HepG2 (cell line): ENCODE data around the gene ZDHHC14.

Experiments
- ATF3 ChIP-seq: sonication (generic); formaldehyde crosslinking; IDR thresholded peaks from 2 replicates; pipeline ENCODE4 v1.4.0; 2020; ENCODE audit warnings: missing genetic modification reagents
- ETV5 ChIP-seq: IDR thresholded peaks from 2 replicates; pipeline ENCODE4 v1.6.1; 2018; ENCODE audit warnings: missing biosample characterization, missing genetic modification reagents, inconsistent platforms, borderline replicate concordance
- KAT2B ChIP-seq: fragments of 150-350 bp; IDR thresholded peaks from 2 replicates; pipeline ENCODE4 v1.6.1; 2014; ENCODE audit warnings: low read depth, low read length, borderline replicate concordance
- NFE2L2 ChIP-seq: fragments of 150-350 bp; IDR thresholded peaks from 2 replicates; pipeline ENCODE4 v1.6.1; 2014; ENCODE audit warnings: low read length
- POLR2A ChIP-seq, 2 experiments: IDR thresholded peaks; 2 replicates each; pipeline ENCODE4 v1.6.1; 2011; ENCODE audit warnings: low read depth in 2 of 2, low read length in 2 of 2, mild to moderate bottlenecking in 1 of 2, moderate library complexity in 1 of 2; ENCODE audit not compliant: insufficient read depth in 1 of 2
- RFX5 ChIP-seq: IDR thresholded peaks from 2 replicates; pipeline ENCODE4 v1.6.1; 2011; ENCODE audit warnings: low read depth, low read length, improper control_type of control experiment
- SETDB1 ChIP-seq: sonication (generic); formaldehyde crosslinking; IDR thresholded peaks from 2 replicates; pipeline ENCODE4 v1.5.1; 2020; ENCODE audit warnings: missing genetic modification reagents, mild to moderate bottlenecking, borderline replicate concordance

GRCh38 chr6:157614026-157614568 is 233.1 kb downstream of the ZDHHC14 start:
- no peak for TF ChIP-seq SETDB1 (CRISPR knock-in tag)
- TF ChIP-seq ETV5 (CRISPR knock-in tag) = no peak
- TF ChIP-seq NFE2L2 = no peak
- no peak for TF ChIP-seq KAT2B
- TF ChIP-seq ATF3 (CRISPR knock-in tag) = no peak
- TF ChIP-seq RFX5 = no peak
- TF ChIP-seq POLR2A (IDR thresholded peaks at IDR 0.05; ENCODE audit: insufficient read depth in 1 of 2, low read depth in 2 of 2, low read length in 2 of 2) = no peak
